SK-N-SH (cell line): ENCODE measurements around the gene SCUBE3.

Experiments used
- CTCF ChIP-seq: fragments of 200-600 bp; sonication (generic); IDR thresholded peaks from 2 replicates; pipeline ENCODE4 v1.6.1; 2017; ENCODE audit warnings: antibody characterized with exemption, mild to moderate bottlenecking, moderate library complexity
- EP300 ChIP-seq, 2 experiments: IDR thresholded peaks; 2 replicates each; pipeline versions ENCODE4 v1.4.0 to v1.6.1; 2012; ENCODE audit warnings: borderline replicate concordance in 1 of 2, low read depth in 1 of 2, low read length in 1 of 2
- FOXJ3 ChIP-seq: sonication (generic); formaldehyde crosslinking; IDR thresholded peaks from 2 replicates; pipeline ENCODE4 v1.5.1; 2020; ENCODE audit warnings: mild to moderate bottlenecking, missing genetic modification reagents
- JUND ChIP-seq: IDR thresholded peaks from 2 replicates; pipeline ENCODE4 v1.4.0; 2012
- POLR2AphosphoS5 ChIP-seq: IDR thresholded peaks from 2 replicates; pipeline ENCODE4 v1.6.1; 2012; ENCODE audit warnings: low read depth, low read length
- REST ChIP-seq: IDR thresholded peaks from 2 replicates; pipeline ENCODE4 v1.6.1; 2012; ENCODE audit warnings: mild to moderate bottlenecking, low read depth, low read length, moderate library complexity
- RFX5 ChIP-seq: IDR thresholded peaks from 2 replicates; pipeline ENCODE4 v1.6.1; 2012; ENCODE audit warnings: mild to moderate bottlenecking, improper control_type of control experiment, low read length
- YY1 ChIP-seq: IDR thresholded peaks from 2 replicates; pipeline ENCODE4 v1.4.0; 2012; ENCODE audit warnings: low read depth, mild to moderate bottlenecking

GRCh38 chr6:35230950-35231349 is 17.2 kb downstream of the SCUBE3 start:
- TF ChIP-seq JUND: no peak
- no peak for TF ChIP-seq CTCF
- no peak for TF ChIP-seq REST
- no peak for TF ChIP-seq EP300 (IDR thresholded peaks at IDR 0.05; ENCODE audit: borderline replicate concordance in 1 of 2, low read depth in 1 of 2, low read length in 1 of 2)
- no peak for TF ChIP-seq POLR2AphosphoS5
- no peak for TF ChIP-seq YY1
- no peak for TF ChIP-seq FOXJ3 (CRISPR knock-in tag)
- TF ChIP-seq RFX5: no peak
